ENCODE results near the gene ACTR1A.
"Not testable (repeated sequence)": the region's sequence is repeated elsewhere in the genome, so short reads cannot be mapped to it uniquely, and the experiment has no call there.

Gene ACTR1A

DNA sequence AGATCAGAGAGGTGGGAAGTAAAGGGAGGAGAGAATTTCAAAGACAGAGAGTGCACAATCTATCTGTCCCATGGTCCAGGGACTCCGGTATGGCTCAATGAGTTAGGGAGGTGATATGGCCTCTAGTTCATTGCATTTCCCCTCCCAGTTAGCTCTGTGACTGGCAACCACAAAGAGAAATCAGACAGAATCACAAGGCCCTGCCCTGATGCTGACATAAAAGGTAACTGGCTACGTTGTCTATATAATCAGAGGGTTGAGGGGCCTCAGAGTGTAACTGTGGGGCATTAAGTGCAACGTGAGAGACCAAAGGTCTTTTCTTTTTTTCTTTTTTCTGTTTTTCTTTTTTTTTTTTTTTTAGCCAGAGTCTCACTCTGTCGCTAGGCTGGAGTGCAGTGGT is 43.9 kb downstream of the ACTR1A start:
- Histone ChIP-seq H3K4me3 (ENCODE audit: low read depth in 1 of 2, low read length in 2 of 2) (no peak overlapping the region), H3K9ac (ENCODE audit: low read depth in 1 of 2, low read length in 2 of 2) (no peak overlapping the region), H3K27me3 (ENCODE audit: control insufficient read depth in 1 of 2, insufficient read depth in 2 of 2, low read length in 2 of 2) (no peaks in the 10 kb centered on the region), H3K9me3 (ENCODE audit: control insufficient read depth in 1 of 2, low read length in 2 of 2) (no peaks in the 10 kb centered on the region), H3K27ac (ENCODE audit: low read depth, low read length) (no peak overlapping the region), H3K36me3 (ENCODE audit: control insufficient read depth in 1 of 2, insufficient read depth in 2 of 2, low read length in 2 of 2) (peaks cover 0 to 9% of the 10 kb centered on the region in 2 donors), H3K4me1 (ENCODE audit: control insufficient read depth in 1 of 2, insufficient read depth in 2 of 2, low read length in 2 of 2) (peaks cover 20 to 21% of the 10 kb centered on the region in 2 donors)

DNA sequence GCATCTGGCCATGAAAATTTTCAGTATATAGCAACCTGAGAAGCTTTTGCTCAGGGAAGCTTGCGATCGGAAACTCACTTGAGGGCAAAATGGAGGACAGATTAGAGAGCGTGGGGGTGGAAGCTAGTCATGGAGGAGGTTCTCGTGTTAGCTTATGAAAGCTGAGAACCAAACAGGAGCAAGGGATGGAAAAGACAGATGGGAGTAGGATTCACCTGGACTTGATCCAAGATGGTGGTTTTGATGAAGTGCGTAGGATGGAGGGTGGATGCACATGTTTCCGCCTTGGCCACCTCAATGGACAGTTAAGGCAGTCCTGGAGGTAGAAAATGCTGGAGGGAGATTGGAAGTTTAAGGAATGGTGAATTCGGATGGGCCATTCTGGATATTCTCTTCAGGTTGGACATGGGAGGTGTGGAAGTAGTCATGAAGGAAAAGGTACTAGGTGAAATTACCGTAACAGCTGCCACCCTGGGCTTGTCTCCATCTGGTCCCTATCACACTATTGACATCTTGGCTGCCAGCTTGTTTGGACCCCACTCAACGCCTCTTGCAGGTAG is 44.8 kb downstream of the ACTR1A start:
- peaks cover 0 to 10% of the 10 kb centered on the region in 2 donors for H3K36me3 ChIP-seq (ENCODE audit: control insufficient read depth in 1 of 2, insufficient read depth in 2 of 2, low read length in 2 of 2)
- no peak overlapping the region for H3K9ac ChIP-seq (ENCODE audit: low read depth in 1 of 2, low read length in 2 of 2)
- no peak overlapping the region for H3K4me3 ChIP-seq (ENCODE audit: low read depth in 1 of 2, low read length in 2 of 2)
- H3K27me3 ChIP-seq (ENCODE audit: control insufficient read depth in 1 of 2, insufficient read depth in 2 of 2, low read length in 2 of 2): no peaks in the 10 kb centered on the region
- H3K4me1 ChIP-seq (ENCODE audit: control insufficient read depth in 1 of 2, insufficient read depth in 2 of 2, low read length in 2 of 2): peaks cover 13% of the 10 kb centered on the region in 2 donors
- H3K9me3 ChIP-seq (ENCODE audit: control insufficient read depth in 1 of 2, low read length in 2 of 2): no peaks in the 10 kb centered on the region
- H3K27ac ChIP-seq (ENCODE audit: low read depth, low read length): no peak overlapping the region

DNA sequence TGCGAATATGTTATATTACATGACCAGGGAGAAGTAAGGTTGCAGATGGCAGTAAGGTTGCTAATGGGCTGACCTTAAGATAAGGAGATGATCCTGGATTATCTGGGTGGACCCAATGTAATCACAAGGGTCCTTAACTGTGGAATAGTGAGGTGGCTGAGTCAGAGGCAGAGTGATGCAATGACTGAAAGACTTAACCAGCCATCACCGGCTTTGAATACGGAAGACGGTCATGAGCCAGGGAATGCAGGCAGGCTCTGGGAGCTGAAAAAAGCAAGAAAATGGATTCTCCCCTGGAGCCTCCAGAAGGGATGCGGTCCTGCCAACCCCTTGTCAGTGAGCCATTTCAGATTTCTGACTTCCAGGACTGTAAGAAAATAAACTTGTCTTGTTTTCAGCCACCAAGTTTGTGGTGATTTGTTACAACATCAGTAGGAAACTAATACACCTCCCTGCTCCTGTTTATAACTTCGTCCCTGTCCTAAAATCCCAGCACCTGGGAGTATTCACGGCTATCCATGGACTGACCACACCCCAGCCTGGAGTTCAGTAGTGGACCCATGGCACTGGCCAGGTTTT is 46.5 kb downstream of the ACTR1A start:
- Histone ChIP-seq H3K27ac (ENCODE audit: low read depth, low read length) (no peak overlapping the region), H3K4me1 (ENCODE audit: control insufficient read depth in 1 of 2, insufficient read depth in 2 of 2, low read length in 2 of 2) (peaks cover 8% of the 10 kb centered on the region in 2 donors), H3K9me3 (ENCODE audit: control insufficient read depth in 1 of 2, low read length in 2 of 2) (no peaks in the 10 kb centered on the region), H3K9ac (ENCODE audit: low read depth in 1 of 2, low read length in 2 of 2) (no peak overlapping the region), H3K4me3 (ENCODE audit: low read depth in 1 of 2, low read length in 2 of 2) (no peak overlapping the region), H3K36me3 (ENCODE audit: control insufficient read depth in 1 of 2, insufficient read depth in 2 of 2, low read length in 2 of 2) (peaks cover 0 to 13% of the 10 kb centered on the region in 2 donors), H3K27me3 (ENCODE audit: control insufficient read depth in 1 of 2, insufficient read depth in 2 of 2, low read length in 2 of 2) (no peaks in the 10 kb centered on the region)

DNA sequence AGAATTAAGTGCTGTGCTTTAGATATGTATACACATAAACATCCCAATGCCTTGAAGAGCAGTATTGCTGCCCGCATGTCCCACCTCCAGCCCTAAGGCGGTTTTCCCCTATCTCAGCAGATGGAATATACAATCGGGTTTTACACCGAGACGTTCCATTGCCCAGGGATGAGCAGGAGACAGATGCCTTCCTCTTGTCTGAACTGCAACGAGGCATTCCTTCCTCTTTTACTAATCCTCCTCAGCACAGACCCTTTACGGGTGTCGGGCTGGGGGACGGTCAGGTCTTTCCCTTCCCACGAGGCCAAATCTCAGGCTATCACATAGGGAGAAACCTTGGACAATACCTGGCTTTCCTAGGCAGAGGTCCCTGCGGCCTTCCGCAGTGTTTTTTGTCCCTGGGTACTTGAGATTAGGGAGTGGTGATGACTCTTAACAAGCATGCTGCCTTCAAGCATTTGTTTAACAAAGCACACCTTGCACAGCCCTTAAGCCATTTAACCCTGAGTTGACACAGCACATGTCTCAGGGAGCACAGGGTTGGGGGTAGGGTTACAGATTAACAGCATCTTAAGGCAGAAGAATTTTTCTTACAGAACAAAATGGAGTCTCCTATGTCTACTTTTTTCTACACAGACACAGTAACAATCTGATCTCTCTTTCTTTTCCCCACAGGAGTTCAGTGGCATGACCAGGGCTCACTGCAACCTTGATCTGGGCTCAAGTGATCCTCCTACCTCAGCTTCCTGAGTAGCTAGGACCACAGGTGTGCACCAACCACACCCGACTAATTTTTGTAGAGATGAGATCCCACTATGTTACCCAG is 47.6 kb downstream of the ACTR1A start:
- H3K9me3 ChIP-seq (ENCODE audit: control insufficient read depth in 1 of 2, low read length in 2 of 2); H3K9ac ChIP-seq (ENCODE audit: low read depth in 1 of 2, low read length in 2 of 2); H3K27me3 ChIP-seq (ENCODE audit: control insufficient read depth in 1 of 2, insufficient read depth in 2 of 2, low read length in 2 of 2); H3K4me3 ChIP-seq (ENCODE audit: low read depth in 1 of 2, low read length in 2 of 2); H3K27ac ChIP-seq (ENCODE audit: low read depth, low read length): not testable (repeated sequence)
- Histone ChIP-seq H3K36me3 (ENCODE audit: control insufficient read depth in 1 of 2, insufficient read depth in 2 of 2, low read length in 2 of 2) (peaks cover 0 to 13% of the 10 kb centered on the region in 2 donors), H3K4me1 (ENCODE audit: control insufficient read depth in 1 of 2, insufficient read depth in 2 of 2, low read length in 2 of 2) (peaks cover 9 to 12% of the 10 kb centered on the region in 2 donors)

DNA sequence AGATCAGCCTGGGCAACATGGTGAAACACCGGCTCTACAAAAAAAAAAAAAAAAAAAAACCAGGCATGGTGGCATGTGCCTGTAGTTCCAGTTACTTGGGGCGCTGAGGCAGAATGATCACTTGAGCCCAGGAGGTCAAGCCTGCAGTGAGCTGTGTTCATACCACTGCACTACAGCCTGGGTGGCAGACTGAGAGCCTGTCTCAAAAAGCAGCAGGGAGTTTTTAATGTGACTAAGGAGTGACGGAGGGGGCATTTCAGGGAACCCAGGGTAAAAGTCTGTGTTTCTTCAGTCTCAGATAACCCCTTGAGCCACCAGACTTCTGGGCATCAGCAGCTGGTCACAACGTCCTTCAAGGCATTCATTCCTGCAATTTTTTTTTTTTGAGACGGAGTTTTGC is 49.0 kb downstream of the ACTR1A start:
- no peak overlapping the region for H3K27ac ChIP-seq (ENCODE audit: low read depth, low read length)
- H3K4me1 ChIP-seq (ENCODE audit: control insufficient read depth in 1 of 2, insufficient read depth in 2 of 2, low read length in 2 of 2): peaks cover 14 to 17% of the 10 kb centered on the region in 2 donors
- H3K9me3 ChIP-seq (ENCODE audit: control insufficient read depth in 1 of 2, low read length in 2 of 2): no peaks in the 10 kb centered on the region
- H3K36me3 ChIP-seq (ENCODE audit: control insufficient read depth in 1 of 2, insufficient read depth in 2 of 2, low read length in 2 of 2): peaks cover 0 to 13% of the 10 kb centered on the region in 2 donors
- H3K27me3 ChIP-seq (ENCODE audit: control insufficient read depth in 1 of 2, insufficient read depth in 2 of 2, low read length in 2 of 2): no peaks in the 10 kb centered on the region
- no peak overlapping the region for H3K9ac ChIP-seq (ENCODE audit: low read depth in 1 of 2, low read length in 2 of 2)
- no peak overlapping the region for H3K4me3 ChIP-seq (ENCODE audit: low read depth in 1 of 2, low read length in 2 of 2)

DNA sequence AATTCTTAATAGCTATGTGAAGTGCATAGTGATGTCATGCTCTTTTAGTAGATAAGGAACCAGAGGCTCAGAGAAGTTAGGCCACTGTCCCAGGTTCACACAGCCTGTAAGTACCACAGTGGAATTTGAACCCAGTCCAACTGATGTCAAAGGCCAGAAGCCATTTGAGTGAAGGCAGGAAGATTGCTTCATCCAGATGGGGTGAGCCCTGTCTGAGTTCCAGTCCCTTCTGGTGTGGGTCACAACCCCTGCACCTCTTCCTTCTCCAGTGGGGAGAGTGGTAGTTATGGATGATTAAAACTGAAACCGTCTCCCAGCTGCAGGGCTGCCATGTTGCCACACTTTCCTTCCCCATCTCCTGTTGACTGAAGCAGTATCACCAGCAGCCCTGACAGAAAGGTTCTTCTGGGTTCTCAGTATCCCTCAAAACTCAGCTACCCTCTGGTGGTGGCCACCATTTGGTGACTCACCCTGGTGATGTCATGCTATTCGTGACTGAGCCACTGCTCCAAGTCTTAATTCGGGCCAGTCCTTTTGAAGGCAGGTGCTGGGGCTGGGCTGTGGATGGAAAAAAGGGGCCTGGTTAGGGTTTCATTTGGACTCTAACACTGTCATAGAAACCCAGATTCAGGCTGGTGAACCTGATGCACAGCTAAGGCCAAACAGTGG is 49.7 kb downstream of the ACTR1A start:
- Histone ChIP-seq H3K27me3 (ENCODE audit: control insufficient read depth in 1 of 2, insufficient read depth in 2 of 2, low read length in 2 of 2) (no peaks in the 10 kb centered on the region), H3K4me3 (ENCODE audit: low read depth in 1 of 2, low read length in 2 of 2) (no peak overlapping the region), H3K9me3 (ENCODE audit: control insufficient read depth in 1 of 2, low read length in 2 of 2) (no peaks in the 10 kb centered on the region), H3K9ac (ENCODE audit: low read depth in 1 of 2, low read length in 2 of 2) (no peak overlapping the region), H3K36me3 (ENCODE audit: control insufficient read depth in 1 of 2, insufficient read depth in 2 of 2, low read length in 2 of 2) (peaks cover 0 to 13% of the 10 kb centered on the region in 2 donors), H3K4me1 (ENCODE audit: control insufficient read depth in 1 of 2, insufficient read depth in 2 of 2, low read length in 2 of 2) (peaks cover 14 to 17% of the 10 kb centered on the region in 2 donors), H3K27ac (ENCODE audit: low read depth, low read length) (no peak overlapping the region)

DNA sequence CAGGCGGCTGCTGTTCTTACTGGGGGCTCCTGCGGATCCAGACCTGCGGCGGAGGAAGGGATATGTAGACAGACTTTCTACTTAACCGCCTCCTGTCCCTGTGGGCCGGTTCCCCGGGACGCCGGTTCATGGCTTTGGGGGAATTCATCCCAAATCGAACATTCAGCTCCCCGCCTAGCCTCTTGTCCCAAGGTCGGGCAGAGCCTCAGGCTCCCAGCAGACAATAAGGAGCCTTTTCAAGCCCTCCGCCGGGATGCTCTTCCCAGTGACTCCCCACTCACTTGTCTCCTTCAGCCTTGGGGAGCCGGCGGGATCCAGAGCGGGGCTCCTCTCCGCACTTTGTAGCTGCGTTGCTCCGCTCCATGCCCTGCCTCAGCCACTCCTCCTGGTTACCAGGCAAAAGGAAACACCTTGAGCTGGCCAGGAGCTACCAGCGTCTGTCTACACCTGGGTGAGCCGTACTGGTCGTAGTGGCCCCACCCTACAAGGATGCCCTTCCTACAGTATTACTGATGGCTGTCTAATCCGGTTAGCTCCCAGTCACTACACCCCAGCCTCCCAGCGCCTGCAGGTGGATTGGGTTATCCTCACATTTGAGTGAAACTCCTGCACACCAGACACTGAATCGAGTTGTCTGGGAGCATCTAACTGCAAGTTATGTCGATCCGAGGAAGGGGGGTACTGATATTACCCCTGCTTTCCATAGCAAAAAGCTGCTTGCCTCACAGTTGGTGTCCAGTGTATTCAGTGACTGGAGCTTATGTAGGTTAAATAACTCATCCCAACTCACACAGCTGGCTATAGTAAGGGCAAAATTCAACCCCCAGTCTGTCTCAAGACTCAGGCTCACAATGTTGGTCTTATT is 51.2 kb downstream of the ACTR1A start, which contains the start of gene C10orf95:
Gene C10orf95 (minus strand): TSS at position 439 of the 865 bp plus-strand sequence. CDS start 450 bp downstream, outside the sequence.
- H3K4me3 ChIP-seq (ENCODE audit: low read depth in 1 of 2, low read length in 2 of 2): peak within 1 kb of the TSS; percentile 91 to 93
- peak within 1 kb of the TSS; percentile 84 for H3K27ac ChIP-seq (ENCODE audit: low read depth, low read length)
- H3K9ac ChIP-seq (ENCODE audit: low read depth in 1 of 2, low read length in 2 of 2): peak within 1 kb of the TSS; percentile 85 to 87
- H3K27me3 ChIP-seq (ENCODE audit: control insufficient read depth in 1 of 2, insufficient read depth in 2 of 2, low read length in 2 of 2): no peaks in the 10 kb centered on the region
- H3K9me3 ChIP-seq (ENCODE audit: control insufficient read depth in 1 of 2, low read length in 2 of 2): no peaks in the 10 kb centered on the region
- H3K4me1 ChIP-seq (ENCODE audit: control insufficient read depth in 1 of 2, insufficient read depth in 2 of 2, low read length in 2 of 2): peaks cover 14 to 17% of the 10 kb centered on the region in 2 donors
- peaks cover 0 to 11% of the 10 kb centered on the region in 2 donors for H3K36me3 ChIP-seq (ENCODE audit: control insufficient read depth in 1 of 2, insufficient read depth in 2 of 2, low read length in 2 of 2)

DNA sequence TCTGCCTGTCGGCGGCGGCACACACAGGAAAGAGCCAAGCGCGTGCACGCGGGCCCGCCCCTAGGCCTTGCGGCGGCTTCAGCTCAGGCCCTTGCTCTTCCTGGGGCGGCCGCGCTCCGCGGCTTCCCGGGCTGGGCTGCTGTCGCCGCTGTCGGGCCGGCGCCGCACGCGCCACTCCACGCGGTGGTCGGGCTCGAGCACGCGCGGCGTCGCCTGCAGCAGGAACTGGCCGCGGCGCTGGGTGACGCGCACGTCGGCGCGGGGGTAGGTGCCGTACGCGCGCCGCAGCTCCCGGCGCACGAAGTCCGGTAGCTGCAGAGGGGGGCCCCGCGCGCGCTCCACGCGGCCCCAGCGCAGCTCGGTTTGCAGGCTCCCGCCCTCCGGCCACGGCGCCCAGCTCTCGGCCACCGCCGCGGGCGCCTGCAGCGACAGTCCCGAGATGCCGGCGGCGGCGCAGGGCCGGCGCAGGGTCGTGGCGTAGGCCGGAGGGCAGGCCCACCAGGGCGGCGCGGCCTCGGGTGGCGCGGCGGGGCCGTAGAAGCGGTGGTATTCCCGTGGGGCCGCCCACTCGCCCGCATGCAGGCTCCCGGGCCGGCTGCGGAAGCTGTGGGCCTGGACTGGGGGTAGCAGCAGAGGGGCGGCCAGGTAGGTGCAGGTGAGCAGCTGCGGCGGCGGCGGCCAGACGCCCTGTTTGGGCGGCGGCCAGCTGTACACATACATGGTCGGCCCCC is 52.0 kb downstream of the ACTR1A start:
- Histone ChIP-seq H3K9ac (ENCODE audit: low read depth in 1 of 2, low read length in 2 of 2) (peak overlapping the region; percentile 85 to 87), H3K4me3 (ENCODE audit: low read depth in 1 of 2, low read length in 2 of 2) (peak overlapping the region; percentile 91 to 93), H3K9me3 (ENCODE audit: control insufficient read depth in 1 of 2, low read length in 2 of 2) (no peaks in the 10 kb centered on the region), H3K27me3 (ENCODE audit: control insufficient read depth in 1 of 2, insufficient read depth in 2 of 2, low read length in 2 of 2) (no peaks in the 10 kb centered on the region), H3K36me3 (ENCODE audit: control insufficient read depth in 1 of 2, insufficient read depth in 2 of 2, low read length in 2 of 2) (peaks cover 0 to 4% of the 10 kb centered on the region in 2 donors), H3K4me1 (ENCODE audit: control insufficient read depth in 1 of 2, insufficient read depth in 2 of 2, low read length in 2 of 2) (peaks cover 14 to 17% of the 10 kb centered on the region in 2 donors), H3K27ac (ENCODE audit: low read depth, low read length) (peak overlapping the region; percentile 84)

DNA sequence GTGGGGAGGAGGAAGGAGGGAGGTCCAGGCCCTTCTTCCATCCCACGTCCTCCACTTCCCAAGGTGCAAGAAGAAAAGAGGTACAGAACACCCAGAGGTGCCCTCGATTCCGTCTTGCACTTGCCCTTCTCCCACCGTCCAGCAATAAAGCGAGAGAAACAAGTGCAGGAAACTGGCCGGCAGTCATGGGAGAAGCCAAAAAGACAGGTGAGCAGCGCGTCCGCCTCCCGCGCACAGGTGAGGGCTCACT is 52.5 kb downstream of the ACTR1A start:
- peak overlapping the region; percentile 85 to 87 for H3K9ac ChIP-seq (ENCODE audit: low read depth in 1 of 2, low read length in 2 of 2)
- H3K36me3 ChIP-seq (ENCODE audit: control insufficient read depth in 1 of 2, insufficient read depth in 2 of 2, low read length in 2 of 2): peaks cover 0 to 4% of the 10 kb centered on the region in 2 donors
- H3K9me3 ChIP-seq (ENCODE audit: control insufficient read depth in 1 of 2, low read length in 2 of 2): no peaks in the 10 kb centered on the region
- no peaks in the 10 kb centered on the region for H3K27me3 ChIP-seq (ENCODE audit: control insufficient read depth in 1 of 2, insufficient read depth in 2 of 2, low read length in 2 of 2)
- H3K4me1 ChIP-seq (ENCODE audit: control insufficient read depth in 1 of 2, insufficient read depth in 2 of 2, low read length in 2 of 2): peaks cover 14 to 17% of the 10 kb centered on the region in 2 donors
- H3K4me3 ChIP-seq (ENCODE audit: low read depth in 1 of 2, low read length in 2 of 2): peak overlapping the region; percentile 91 to 93
- H3K27ac ChIP-seq (ENCODE audit: low read depth, low read length): peak overlapping the region; percentile 84

Data from duodenal mucosa (tissue), 2 donors.